Esophagus muscularis mucosa (tissue), 4 donors: Measurements from ENCODE around the gene OGA. TPM values are rescaled to one million over a fixed set of nuclear protein-coding genes. Genes with fewer than 3 reads are reported as not detected.

Source experiments
- DNase-seq: peaks from one replicate; pipeline ENCODE4 v3.0.0-alpha.2; 2017; ENCODE audit errors: extremely low spot score
- H3K27ac ChIP-seq, 4 donors: fragments of 200-600 bp; sonication (generic); replicated peaks in 1 of 4; 1 replicate in 3 of 4; 2 replicates in 1 of 4; pipeline ENCODE4 v1.5.1; 2016 to 2019; ENCODE audit warnings: mild to moderate bottlenecking in 1 of 4
- H3K27me3 ChIP-seq, 4 donors: fragments of 200-600 bp; sonication (generic); one replicate each; pipeline versions ENCODE4 v1.5.1 to v1.6.0; 2016 to 2019
- H3K36me3 ChIP-seq, 4 donors: fragments of 200-600 bp; sonication (generic); one replicate each; pipeline ENCODE4 v1.5.1; 2016 to 2019
- H3K4me1 ChIP-seq, 4 donors: fragments of 200-600 bp; sonication (generic); one replicate each; pipeline ENCODE4 v1.5.1; 2016 to 2019
- H3K4me3 ChIP-seq, 4 donors: fragments of 200-600 bp; sonication (generic); 1 replicate in 2 of 4; 2 replicates in 2 of 4; pipeline ENCODE4 v1.5.1; 2016 to 2019; ENCODE audit warnings: mild to moderate bottlenecking in 4 of 4, moderate library complexity in 1 of 4
- H3K9me3 ChIP-seq, 4 donors: fragments of 200-600 bp; sonication (generic); 1 replicate in 3 of 4; 2 replicates in 1 of 4; pipeline ENCODE4 v1.5.1; 2016 to 2019
- CTCF ChIP-seq, 3 experiments: fragments of 200-600 bp in 2 of 3; fragments of 450-650 bp in 1 of 3; sonication (generic) in 2 of 3; IDR thresholded peaks; one replicate each; pipeline ENCODE4 v1.5.1; 2017 to 2019; ENCODE audit warnings: antibody characterized with exemption in 3 of 3, mild to moderate bottlenecking in 2 of 3, moderate library complexity in 1 of 3
- EP300 ChIP-seq: sonication (generic); formaldehyde crosslinking; IDR thresholded peaks from one replicate; pipeline ENCODE4 v1.6.1; 2017; ENCODE audit warnings: antibody characterized with exemption
- POLR2A ChIP-seq: fragments of 450-650 bp; IDR thresholded peaks from one replicate; pipeline ENCODE4 v1.6.1; 2017; ENCODE audit warnings: antibody characterized with exemption, moderate library complexity, mild to moderate bottlenecking, low read depth
- POLR2AphosphoS5 ChIP-seq, 2 donors: sonication (generic); formaldehyde crosslinking; IDR thresholded peaks; one replicate each; pipeline ENCODE4 v1.6.1; 2017; ENCODE audit warnings: antibody characterized with exemption in 2 of 2
- WGBS: methylation state at CpG from one replicate; pipeline ENCODE4 v1.1.5; 2018; 5-methylcytosine and 5-hydroxymethylcytosine counted together
- intact Hi-C: fragments of 100-400 bp; cut with DNase I; formaldehyde crosslinking; loops from one replicate; pipeline ENCODE4 v1.15.1; 2023
- total RNA-seq, 4 donors: library from RNA; depleted of rRNA; stranded (reverse); fragments of >200 nt; gene quantifications; one replicate each; pipeline versions ENCODE4 v1.1.0 to v1.2.1, GENCODE V29; 2016

Gene OGA
- total RNA-seq, 4 donors from 2014 or later: 85.4 to 131 (median 101) TPM

- WGBS: 83% methylated on average over 8 of the region's 8 CpGs
- intact Hi-C loops: no loop called here
- no peak for DNase-seq
Observed at GRCh38 chr10:101768791-101769170, 49.5 kb downstream of the OGA start.

GRCh38 chr10:101767966-101768790, 50.1 kb downstream of the OGA start:
- peaks cover 0 to 2% (median under 1%) of the 10 kb centered on the region in 4 donors for H3K4me1 ChIP-seq
- peaks cover under 1 to 69% (median 21%) of the 10 kb centered on the region in 4 donors for H3K27me3 ChIP-seq
- no peaks in the 10 kb centered on the region for H3K36me3 ChIP-seq
- H3K9me3 ChIP-seq: no peaks in the 10 kb centered on the region
- TF ChIP-seq POLR2AphosphoS5 (IDR thresholded peaks at IDR 0.05) (no peak), EP300 (no peak), CTCF (IDR thresholded peaks at IDR 0.05) (no peak), POLR2A (no peak)
- WGBS: 56% methylated on average over 12 of the region's 14 CpGs
- no peak for DNase-seq
- intact Hi-C loops: no loop called here
- H3K4me3 ChIP-seq: no peak overlapping the region
- H3K27ac ChIP-seq: no peak overlapping the region

More at GRCh38 chr10:101768791-101769170, 49.5 kb downstream of the OGA start:
- H3K4me3 ChIP-seq: no peak overlapping the region
- H3K27me3 ChIP-seq: peaks cover 5 to 69% (median 27%) of the 10 kb centered on the region in 4 donors
- H3K27ac ChIP-seq: no peak overlapping the region
- peaks cover 0 to 8% (median 6%) of the 10 kb centered on the region in 4 donors for H3K4me1 ChIP-seq
- TF ChIP-seq POLR2A (no peak), POLR2AphosphoS5 (IDR thresholded peaks at IDR 0.05) (no peak), EP300 (no peak), CTCF (IDR thresholded peaks at IDR 0.05) (no peak)
- H3K36me3 ChIP-seq: no peaks in the 10 kb centered on the region
- H3K9me3 ChIP-seq: no peaks in the 10 kb centered on the region

GRCh38 chr10:101767600-101767945, 50.7 kb downstream of the OGA start:
- Histone ChIP-seq H3K4me3 (no peak overlapping the region), H3K9me3 (no peaks in the 10 kb centered on the region), H3K4me1 (no peaks in the 10 kb centered on the region), H3K36me3 (no peaks in the 10 kb centered on the region), H3K27me3 (peaks cover 0 to 69% (median 15%) of the 10 kb centered on the region in 4 donors), H3K27ac (no peak overlapping the region)
- intact Hi-C loops: no loop called here
- WGBS: 55% methylated on average over 6 of the region's 6 CpGs
- TF ChIP-seq POLR2A: no peak
- no peak for TF ChIP-seq CTCF (IDR thresholded peaks at IDR 0.05)
- TF ChIP-seq EP300: no peak
- no peak for TF ChIP-seq POLR2AphosphoS5 (IDR thresholded peaks at IDR 0.05)
- no peak for DNase-seq

- H3K27me3 ChIP-seq: peaks cover 0 to 68% (median 9%) of the 10 kb centered on the region in 4 donors
- intact Hi-C loops: no loop called here
- WGBS: 94% methylated on average over 6 of the region's 12 CpGs
Observed at GRCh38 chr10:101766753-101767599, 51.3 kb downstream of the OGA start.

More at GRCh38 chr10:101766753-101767599, 51.3 kb downstream of the OGA start:
- H3K27ac ChIP-seq: no peak overlapping the region
- H3K9me3 ChIP-seq: no peaks in the 10 kb centered on the region
- DNase-seq: no peak
- H3K4me3 ChIP-seq: no peak overlapping the region
- H3K4me1 ChIP-seq: no peaks in the 10 kb centered on the region
- no peaks in the 10 kb centered on the region for H3K36me3 ChIP-seq
- TF ChIP-seq EP300: no peak
- TF ChIP-seq POLR2AphosphoS5 (IDR thresholded peaks at IDR 0.05): no peak
- TF ChIP-seq CTCF (IDR thresholded peaks at IDR 0.05): no peak
